SK-N-SH (cell line): ENCODE data around the gene TMED8. TPM values are rescaled to one million over a fixed set of nuclear protein-coding genes. Genes with fewer than 3 reads are reported as not detected.

Source experiments
- CTCF ChIA-PET: fragments of 300-600, 350-600 bp; formaldehyde crosslinking; extraction: SDS; loops from one replicate; lab custom pipeline; 2021; lab: Yijun Ruan, JAX
- POLR2A ChIA-PET: fragments of 350-600 bp; sonication (Branson Sonifier 250); formaldehyde crosslinking; extraction: SDS; loops from one replicate; lab custom pipeline; 2020; ENCODE audit warnings: antibody characterized with exemption, inconsistent platforms; lab: Yijun Ruan, JAX
- DNase-seq: peaks from one replicate; pipeline ENCODE4 v3.0.0; 2012
- H2AFZ ChIP-seq: fragments of 200-600 bp; sonication (generic); 2 replicates; pipeline ENCODE4 v1.8.1; 2016; ENCODE audit warnings: antibody characterized with exemption, mild to moderate bottlenecking, low read depth
- H3F3A ChIP-seq: fragments of 200-600 bp; sonication (generic); replicated peaks from 2 replicates; pipeline ENCODE3; 2016; ENCODE audit warnings: antibody characterized with exemption, mild to moderate bottlenecking; ENCODE audit not compliant: insufficient read depth
- H3K27ac ChIP-seq, 2 experiments: fragments of 200-500 bp in 1 of 2; fragments of 200-600 bp in 1 of 2; sonication (Bioruptor generic) in 1 of 2; sonication (generic), shearing (Covaris generic) in 1 of 2; 2 replicates each; pipeline versions ENCODE4 v1.5.1 to v1.6.1; 2014 to 2016; ENCODE audit warnings: low read depth in 2 of 2, inconsistent platforms in 1 of 2, low read length in 1 of 2, mild to moderate bottlenecking in 1 of 2, mixed read lengths in 1 of 2
- H3K27me3 ChIP-seq: fragments of 200-600 bp; sonication (generic), shearing (Covaris generic); 2 replicates; pipeline ENCODE4 v1.6.1; 2016; ENCODE audit warnings: mixed run types; ENCODE audit not compliant: insufficient read depth
- H3K36me3 ChIP-seq, 2 experiments: fragments of 200-500 bp in 1 of 2; fragments of 200-600 bp in 1 of 2; sonication (Bioruptor generic) in 1 of 2; sonication (generic) in 1 of 2; replicated peaks in 1 of 2; 2 replicates each; pipeline versions ENCODE3 to v1.5.1; 2014 to 2016; ENCODE audit warnings: low read length in 1 of 2, mild to moderate bottlenecking in 1 of 2; ENCODE audit not compliant: insufficient read depth in 2 of 2, control insufficient read depth in 1 of 2
- H3K4me1 ChIP-seq, 2 experiments: fragments of 200-500 bp in 1 of 2; fragments of 200-600 bp in 1 of 2; sonication (Bioruptor generic) in 1 of 2; sonication (generic), shearing (Covaris generic) in 1 of 2; 2 replicates each; pipeline versions ENCODE4 v1.5.1 to v1.6.1; 2014 to 2016; ENCODE audit warnings: low read depth in 1 of 2, low read length in 1 of 2, mixed run types in 1 of 2; ENCODE audit not compliant: insufficient read depth in 2 of 2, control insufficient read depth in 1 of 2
- H3K4me2 ChIP-seq: fragments of 200-600 bp; sonication (generic), shearing (Covaris generic); 2 replicates; pipeline ENCODE4 v1.6.1; 2017; ENCODE audit warnings: mixed run types
- H3K4me3 ChIP-seq, 2 experiments: fragments of 200-500 bp in 1 of 2; fragments of 200-600 bp in 1 of 2; sonication (Bioruptor generic) in 1 of 2; sonication (generic), shearing (Covaris generic) in 1 of 2; 2 replicates each; pipeline versions ENCODE4 v1.5.1 to v1.8.1; 2014 to 2016; ENCODE audit warnings: low read depth in 2 of 2, inconsistent platforms in 1 of 2, low read length in 1 of 2, mild to moderate bottlenecking in 1 of 2, mixed read lengths in 1 of 2, moderate library complexity in 1 of 2
- H3K79me2 ChIP-seq: fragments of 200-600 bp; sonication (generic); 2 replicates; pipeline ENCODE4 v1.8.1; 2017; ENCODE audit warnings: mild to moderate bottlenecking; ENCODE audit not compliant: insufficient read depth
- H3K9ac ChIP-seq: fragments of 200-600 bp; sonication (generic); 2 replicates; pipeline ENCODE4 v1.6.1; 2017; ENCODE audit warnings: mixed run types
- H3K9me2 ChIP-seq: fragments of 200-600 bp; sonication (generic); 2 replicates; pipeline ENCODE4 v1.6.1; 2017; ENCODE audit warnings: mixed run types
- H3K9me3 ChIP-seq: fragments of 200-600 bp; sonication (generic); 2 replicates; pipeline ENCODE4 v1.6.1; 2017; ENCODE audit warnings: mixed run types, mild to moderate bottlenecking, moderate library complexity
- H4K20me1 ChIP-seq: fragments of 200-600 bp; sonication (generic); 2 replicates; pipeline ENCODE4 v1.6.1; 2017; ENCODE audit warnings: mild to moderate bottlenecking, mixed run types; ENCODE audit not compliant: insufficient read depth
- CHD2 ChIP-seq: fragments of 150-350 bp; IDR thresholded peaks from 2 replicates; pipeline ENCODE4 v1.6.1; 2018; ENCODE audit warnings: low read length; ENCODE audit not compliant: partially characterized antibody
- CTCF ChIP-seq: fragments of 200-600 bp; sonication (generic); IDR thresholded peaks from 2 replicates; pipeline ENCODE4 v1.6.1; 2017; ENCODE audit warnings: antibody characterized with exemption, mild to moderate bottlenecking, moderate library complexity
- EP300 ChIP-seq, 2 experiments: IDR thresholded peaks; 2 replicates each; pipeline versions ENCODE4 v1.4.0 to v1.6.1; 2012; ENCODE audit warnings: borderline replicate concordance in 1 of 2, low read depth in 1 of 2, low read length in 1 of 2
- EZH2phosphoT487 ChIP-seq: fragments of 200-600 bp; sonication (generic); IDR thresholded peaks from 2 replicates; pipeline ENCODE4 v1.6.1; 2017; ENCODE audit warnings: low read depth, mixed run types, mild to moderate bottlenecking, antibody characterized with exemption, moderate library complexity, borderline replicate concordance
- GABPA ChIP-seq: IDR thresholded peaks from 2 replicates; pipeline ENCODE4 v1.4.0; 2012; ENCODE audit warnings: low read depth, mild to moderate bottlenecking
- JUND ChIP-seq: IDR thresholded peaks from 2 replicates; pipeline ENCODE4 v1.4.0; 2012
- NFIC ChIP-seq: IDR thresholded peaks from 2 replicates; pipeline ENCODE4 v1.4.0; 2012; ENCODE audit warnings: borderline replicate concordance
- NRF1 ChIP-seq: IDR thresholded peaks from 2 replicates; pipeline ENCODE4 v1.6.1; 2012; ENCODE audit warnings: low read depth, mild to moderate bottlenecking, low read length
- POLR2AphosphoS5 ChIP-seq: IDR thresholded peaks from 2 replicates; pipeline ENCODE4 v1.6.1; 2012; ENCODE audit warnings: low read depth, low read length
- RAD21 ChIP-seq: IDR thresholded peaks from 2 replicates; pipeline ENCODE4 v1.6.1; 2012; ENCODE audit warnings: mild to moderate bottlenecking, low read length
- RCOR1 ChIP-seq: fragments of 150-350 bp; IDR thresholded peaks from 2 replicates; pipeline ENCODE4 v1.6.1; 2017; ENCODE audit warnings: antibody characterized with exemption, low read length
- RFX5 ChIP-seq: IDR thresholded peaks from 2 replicates; pipeline ENCODE4 v1.6.1; 2012; ENCODE audit warnings: mild to moderate bottlenecking, improper control_type of control experiment, low read length
- RXRA ChIP-seq: IDR thresholded peaks from 2 replicates; pipeline ENCODE4 v1.4.0; 2012; ENCODE audit warnings: low read depth, mild to moderate bottlenecking, borderline replicate concordance
- SIN3A ChIP-seq: IDR thresholded peaks from 2 replicates; pipeline ENCODE4 v1.6.1; 2012; ENCODE audit warnings: low read depth, mild to moderate bottlenecking, low read length, moderate library complexity, borderline replicate concordance
- TAF1 ChIP-seq: IDR thresholded peaks from 2 replicates; pipeline ENCODE4 v1.6.1; 2012; ENCODE audit warnings: low read depth, mild to moderate bottlenecking, low read length, moderate library complexity, borderline replicate concordance
- TCF12 ChIP-seq: IDR thresholded peaks from 2 replicates; pipeline ENCODE4 v1.4.0; 2012
- USF2 ChIP-seq: fragments of 150-350 bp; IDR thresholded peaks from 2 replicates; pipeline ENCODE4 v1.6.1; 2017; ENCODE audit warnings: antibody characterized with exemption, low read length, low read depth, borderline replicate concordance
- ZBTB33 ChIP-seq: IDR thresholded peaks from 2 replicates; pipeline ENCODE4 v1.4.0; 2012; ENCODE audit warnings: low read depth, borderline replicate concordance
- WGBS: methylation state at CpG from one replicate; pipeline ENCODE4 v1.1.6; 2017; ENCODE audit warnings: low lambda C conversion rate; 5-methylcytosine and 5-hydroxymethylcytosine counted together
- polyA plus RNA-seq, 3 experiments: library from polyadenylated mRNA; depleted of rRNA; stranded (reverse); fragments of >200 nt; gene quantifications; 2 replicates each; pipeline ENCODE4 v1.2.3, GENCODE V29; 2012
- TF ChIP-seq, protein P1 (sequence below): fragments of 150-350 bp; IDR thresholded peaks from 2 replicates; pipeline ENCODE4 v1.6.1; 2016; ENCODE audit warnings: mild to moderate bottlenecking, low read depth, low read length
- TF ChIP-seq, protein P2 (sequence below): IDR thresholded peaks from 2 replicates; pipeline ENCODE4 v1.4.0; 2012; ENCODE audit warnings: low read depth

Gene TMED8
- polyA plus RNA-seq, 1 of the 3 experiments (the other 2 are of a cell fraction), result 2.3 TPM

- DNase-seq, result no peak
- 98% methylated on average over 4 of the region's 4 CpGs for WGBS
- no peak overlapping the region for H3K27ac ChIP-seq
- no peak overlapping the region for H3K4me2 ChIP-seq
- no peak overlapping the region for H2AFZ ChIP-seq
- 0 out of 2 replicates have a peak, but pooled peaks cover under 1% of the 10 kb centered on the region for H4K20me1 ChIP-seq
- peaks cover 9 to 18% of the 10 kb centered on the region in 2 experiments for H3K36me3 ChIP-seq
- no peak overlapping the region for H3K4me3 ChIP-seq
- ChIA-PET POLR2A (no interaction called here), CTCF (interaction anchor here (1.0 to 8.0 kb wide), 3 partner anchors 8 to 156 kb away, joined by 3 to 133 read pairs (median 6); no protein-coding TSS in a partner anchor)
- no peaks in the 10 kb centered on the region for H3K9me3 ChIP-seq
- TF ChIP-seq RAD21, result no peak
- TF ChIP-seq, protein P1, sequence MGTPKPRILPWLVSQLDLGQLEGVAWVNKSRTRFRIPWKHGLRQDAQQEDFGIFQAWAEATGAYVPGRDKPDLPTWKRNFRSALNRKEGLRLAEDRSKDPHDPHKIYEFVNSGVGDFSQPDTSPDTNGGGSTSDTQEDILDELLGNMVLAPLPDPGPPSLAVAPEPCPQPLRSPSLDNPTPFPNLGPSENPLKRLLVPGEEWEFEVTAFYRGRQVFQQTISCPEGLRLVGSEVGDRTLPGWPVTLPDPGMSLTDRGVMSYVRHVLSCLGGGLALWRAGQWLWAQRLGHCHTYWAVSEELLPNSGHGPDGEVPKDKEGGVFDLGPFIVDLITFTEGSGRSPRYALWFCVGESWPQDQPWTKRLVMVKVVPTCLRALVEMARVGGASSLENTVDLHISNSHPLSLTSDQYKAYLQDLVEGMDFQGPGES, result no peak
- no peak for TF ChIP-seq USF2
- TF ChIP-seq RCOR1, result no peak
- no peak for TF ChIP-seq TAF1
- no peak for TF ChIP-seq NRF1
- no peak for TF ChIP-seq RXRA
- TF ChIP-seq TCF12, result no peak
- no peak for TF ChIP-seq CTCF
- no peak for TF ChIP-seq JUND
- no peak for TF ChIP-seq RFX5
- no peak for TF ChIP-seq CHD2
- TF ChIP-seq, protein P2, sequence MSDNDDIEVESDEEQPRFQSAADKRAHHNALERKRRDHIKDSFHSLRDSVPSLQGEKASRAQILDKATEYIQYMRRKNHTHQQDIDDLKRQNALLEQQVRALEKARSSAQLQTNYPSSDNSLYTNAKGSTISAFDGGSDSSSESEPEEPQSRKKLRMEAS, result no peak
- TF ChIP-seq EP300 (IDR thresholded peaks at IDR 0.05; ENCODE audit: borderline replicate concordance in 1 of 2, low read depth in 1 of 2, low read length in 1 of 2), result no peak
- no peak for TF ChIP-seq SIN3A
- no peak for TF ChIP-seq ZBTB33
- no peak for TF ChIP-seq GABPA
- no peak for TF ChIP-seq POLR2AphosphoS5
- no peak for TF ChIP-seq EZH2phosphoT487
- no peak for TF ChIP-seq NFIC
- H3K9me2 ChIP-seq, result no peaks in the 10 kb centered on the region
- peaks cover 14% of the 10 kb centered on the region for H3F3A ChIP-seq
- peaks cover 17 to 23% of the 10 kb centered on the region in 2 experiments for H3K4me1 ChIP-seq
- H3K9ac ChIP-seq, result no peak overlapping the region
- no peaks in the 10 kb centered on the region for H3K27me3 ChIP-seq
- peaks cover 9% of the 10 kb centered on the region; the same call in 1 of the 2 replicates for H3K79me2 ChIP-seq
Observed at GRCh38 chr14:77309131-77309530, 67.8 kb downstream of the TMED8 start.
